Hepatic stellate cell (primary cell): ENCODE measurements around the gene CCDC138.

Source experiments
- DNase-seq: peaks from one replicate; pipeline ENCODE4 v3.0.0; 2011; ENCODE audit warnings: low spot score

The CCDC138 gene

DNA sequence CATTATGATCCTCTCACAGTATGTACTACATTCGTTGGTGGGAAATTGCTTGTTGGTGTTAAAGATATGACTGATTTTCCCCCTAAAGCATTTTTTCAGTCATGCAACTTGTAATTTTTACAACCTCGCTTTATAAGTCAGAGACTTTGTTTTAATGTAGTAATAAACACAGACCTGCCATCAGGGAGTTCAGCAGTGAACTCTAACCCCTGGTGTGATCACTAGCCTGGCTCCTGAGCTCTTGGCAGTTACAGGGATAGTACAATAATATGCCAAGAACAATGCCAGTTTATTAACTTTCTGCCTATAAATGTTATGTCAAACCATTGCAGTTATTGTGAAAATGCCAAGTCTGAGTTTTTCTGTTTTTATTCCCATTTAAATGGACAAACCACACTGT, 108.6 kb downstream of the CCDC138 start:
- no peak for DNase-seq

DNA sequence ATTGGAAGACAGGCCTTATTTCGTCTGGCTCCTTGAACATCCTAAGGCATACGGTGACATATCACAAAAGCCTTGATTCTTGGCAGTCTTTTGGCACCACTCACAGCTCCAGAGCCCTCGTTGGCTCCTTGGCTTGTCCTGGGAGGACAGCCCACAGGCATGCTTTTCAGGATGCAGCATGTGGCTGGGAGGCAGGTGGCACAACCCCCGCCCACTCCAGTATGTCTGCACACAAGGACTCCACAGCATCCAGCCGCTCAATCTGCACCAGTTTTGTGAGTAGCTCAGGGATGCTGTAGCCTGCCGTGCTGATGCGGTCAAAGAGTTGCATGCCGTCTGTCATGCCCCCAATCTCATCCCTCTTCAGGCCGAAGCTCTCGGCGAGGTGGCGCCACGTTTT, 110.2 kb downstream of the CCDC138 start:
- DNase-seq: no peak

DNA sequence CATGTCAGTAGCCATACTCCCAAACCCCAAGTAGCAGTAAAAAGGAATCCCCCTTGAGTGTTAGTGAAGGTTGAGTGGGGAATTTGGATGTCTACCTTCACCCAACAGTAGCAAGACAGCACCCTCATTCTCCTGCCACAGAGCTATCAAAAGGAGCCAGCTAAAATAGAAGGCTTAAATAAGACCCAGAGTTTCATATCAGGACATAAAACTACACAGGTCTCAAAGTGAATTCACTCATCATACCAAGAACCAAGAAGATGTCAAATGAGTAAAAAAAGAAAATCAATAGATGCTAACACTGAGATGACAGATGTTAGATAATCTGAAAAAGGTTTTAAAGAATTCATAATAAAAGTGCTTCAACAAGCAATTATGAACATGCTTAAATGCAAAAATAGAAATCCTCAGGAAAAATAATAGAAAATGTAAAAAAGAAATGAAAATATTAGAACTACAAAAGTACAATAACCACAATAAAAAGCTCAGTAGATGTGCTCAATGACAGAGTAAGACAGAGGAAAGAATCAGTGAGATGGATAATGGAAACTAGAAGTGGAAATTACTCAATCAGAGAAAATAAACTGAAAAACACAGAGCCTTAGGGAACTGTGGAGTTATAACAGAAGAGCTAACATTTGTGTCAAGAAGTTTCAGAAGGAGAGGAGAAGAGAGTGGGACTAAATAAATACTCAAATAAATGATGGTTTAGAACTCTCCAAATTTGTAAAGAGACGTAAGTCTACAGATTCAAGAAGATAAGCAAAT, 111.9 kb downstream of the CCDC138 start:
- no peak for DNase-seq

DNA sequence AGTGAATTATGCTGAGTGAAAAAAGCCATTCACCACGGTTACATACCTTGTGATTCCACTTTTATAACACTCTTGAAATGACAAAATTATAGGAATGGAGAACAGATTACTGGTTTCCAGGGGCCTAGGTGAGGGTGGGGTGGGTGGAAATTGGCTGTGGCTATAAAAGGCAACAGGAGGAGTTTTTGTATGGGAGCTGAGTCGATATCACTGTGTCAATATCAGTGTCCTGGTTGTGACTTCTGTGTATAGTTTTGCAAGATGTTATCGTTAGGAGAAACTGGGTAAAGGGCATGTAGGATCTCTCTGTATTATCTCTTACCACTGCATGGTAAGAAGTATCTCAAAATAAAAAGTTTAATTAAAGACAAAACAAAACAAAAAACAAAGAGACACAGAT, 118.1 kb downstream of the CCDC138 start:
- no peak for DNase-seq

DNA sequence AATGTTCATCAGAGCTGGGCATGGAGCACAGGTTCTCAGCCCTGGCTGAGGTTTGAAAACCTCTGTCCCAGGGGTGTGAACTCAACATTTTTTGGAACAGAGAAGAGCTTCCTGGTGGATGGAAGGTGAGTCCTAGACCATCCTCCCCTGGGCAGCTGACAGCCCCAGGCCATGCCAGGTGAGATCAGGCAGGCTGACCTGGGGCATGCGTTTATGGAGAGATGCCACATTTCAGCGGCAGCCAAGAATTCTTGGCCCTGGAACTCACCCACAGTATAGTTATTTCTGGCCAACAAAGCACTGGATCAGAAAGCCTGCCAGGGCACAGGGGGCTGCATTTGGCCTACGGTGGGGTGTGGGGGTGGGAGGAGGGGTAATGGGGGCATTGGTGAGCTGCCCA, 118.6 kb downstream of the CCDC138 start:
- DNase-seq: no peak

DNA sequence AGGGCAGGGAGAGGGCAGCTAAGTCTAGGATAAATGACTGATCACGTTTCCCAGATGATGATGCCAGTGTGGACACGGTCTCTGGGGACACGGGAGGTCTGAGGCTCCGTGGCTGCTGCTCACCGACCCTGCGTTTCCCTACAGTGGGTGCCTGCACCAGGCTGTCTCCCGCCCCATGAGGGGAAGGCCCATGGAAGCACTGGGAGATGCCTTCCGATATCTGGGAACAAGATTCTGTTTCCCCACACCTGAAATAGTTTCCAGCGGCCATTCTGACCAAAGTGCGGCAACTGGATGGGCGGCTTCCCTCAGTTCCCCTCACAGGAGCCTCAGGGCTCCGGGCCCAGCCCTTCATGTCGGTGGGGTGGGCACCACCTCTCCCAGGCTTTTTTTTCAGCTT, 119.3 kb downstream of the CCDC138 start:
- no peak for DNase-seq

DNA sequence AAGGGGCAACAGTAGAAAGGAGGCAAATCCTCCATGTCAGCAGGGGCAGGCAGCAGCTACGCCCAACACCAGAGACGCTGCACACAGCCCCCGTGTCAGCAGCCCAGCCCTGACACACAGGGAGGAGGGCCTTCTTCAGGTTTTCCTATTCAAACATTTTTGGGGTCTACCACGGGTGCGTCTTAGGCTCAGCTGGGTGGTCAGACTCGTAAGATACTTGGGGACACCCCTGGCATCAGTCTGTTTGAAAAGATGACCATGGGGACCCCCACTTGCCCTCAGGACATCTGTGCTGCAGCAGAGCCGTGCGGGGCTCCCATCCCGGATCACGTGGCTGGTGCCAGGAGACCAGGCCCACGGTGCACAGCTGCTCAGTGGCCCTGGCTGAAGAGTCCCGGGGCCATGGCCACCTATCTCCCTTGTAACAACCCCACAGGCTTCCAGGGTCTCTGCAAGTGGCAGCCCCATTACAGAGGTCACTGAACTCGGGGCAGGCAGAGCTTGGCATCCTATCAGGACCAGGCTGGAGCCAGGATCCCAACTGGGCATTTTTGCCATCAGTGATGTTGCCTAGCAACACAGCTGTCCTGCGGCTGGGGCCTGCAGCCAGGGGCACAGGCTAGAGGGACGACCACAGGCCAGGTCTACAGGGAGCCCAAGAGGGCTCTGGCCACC, 120.0 kb downstream of the CCDC138 start:
- DNase-seq: no peak

DNA sequence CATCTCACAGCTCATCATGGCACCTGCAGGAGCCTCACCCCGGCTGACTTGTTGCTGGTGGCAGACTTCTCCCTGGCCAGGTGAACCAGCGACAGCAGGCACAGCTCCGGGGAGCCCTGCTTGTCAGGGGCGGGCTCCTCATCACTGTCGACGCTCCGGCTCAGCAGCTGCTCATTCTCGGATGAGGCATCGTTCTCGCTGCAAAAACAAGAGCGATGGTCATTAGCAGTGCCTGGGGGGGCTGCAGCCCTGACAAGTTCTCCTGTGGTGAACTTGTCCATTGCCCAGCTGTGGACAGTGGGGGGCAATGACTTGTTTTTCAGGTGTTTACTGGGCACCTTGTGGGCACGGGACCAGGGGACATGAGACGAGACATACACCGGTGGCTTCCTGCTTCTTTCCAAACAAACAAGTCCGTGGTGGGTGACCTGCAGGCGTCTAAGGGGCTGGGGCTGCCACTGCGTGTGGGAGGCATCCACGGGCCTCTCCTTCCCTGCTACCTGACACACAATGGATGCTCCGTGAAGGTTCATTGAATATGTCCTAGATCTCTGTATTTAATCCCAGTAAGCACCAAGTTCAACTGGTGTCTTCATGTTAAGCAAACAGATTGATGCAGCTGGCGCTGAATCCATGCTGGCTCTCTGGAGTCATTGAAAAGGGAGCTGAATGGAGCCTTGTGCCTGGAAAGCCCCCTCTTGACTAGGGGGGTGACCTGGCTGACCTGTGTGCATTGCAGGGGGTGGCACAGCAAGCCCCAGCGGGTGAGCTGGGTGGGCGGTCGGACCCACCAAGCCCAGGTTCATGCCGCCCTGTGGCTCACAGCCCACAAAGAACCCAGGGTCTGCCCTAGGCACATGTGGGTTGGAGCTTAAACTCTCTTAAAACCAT, 121.5 kb downstream of the CCDC138 start:
- DNase-seq: no peak

DNA sequence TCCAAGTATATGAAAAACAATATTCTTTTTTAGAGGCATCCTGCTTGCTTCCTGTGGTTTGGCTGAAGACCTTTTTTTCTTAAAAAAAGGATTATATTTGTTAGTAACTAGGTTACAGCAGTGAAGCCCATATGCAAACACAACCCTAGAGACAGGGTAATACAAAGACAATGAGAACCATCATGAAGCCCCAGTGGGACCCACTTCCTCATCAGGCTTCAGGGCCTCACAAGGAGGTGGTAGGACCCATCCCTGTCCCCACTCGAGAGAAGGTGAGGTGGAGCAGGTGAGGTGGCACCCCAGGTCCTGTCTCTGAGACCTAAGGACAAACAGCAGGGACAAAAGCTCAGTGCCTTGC, 122.1 kb downstream of the CCDC138 start:
- DNase-seq: no peak

DNA sequence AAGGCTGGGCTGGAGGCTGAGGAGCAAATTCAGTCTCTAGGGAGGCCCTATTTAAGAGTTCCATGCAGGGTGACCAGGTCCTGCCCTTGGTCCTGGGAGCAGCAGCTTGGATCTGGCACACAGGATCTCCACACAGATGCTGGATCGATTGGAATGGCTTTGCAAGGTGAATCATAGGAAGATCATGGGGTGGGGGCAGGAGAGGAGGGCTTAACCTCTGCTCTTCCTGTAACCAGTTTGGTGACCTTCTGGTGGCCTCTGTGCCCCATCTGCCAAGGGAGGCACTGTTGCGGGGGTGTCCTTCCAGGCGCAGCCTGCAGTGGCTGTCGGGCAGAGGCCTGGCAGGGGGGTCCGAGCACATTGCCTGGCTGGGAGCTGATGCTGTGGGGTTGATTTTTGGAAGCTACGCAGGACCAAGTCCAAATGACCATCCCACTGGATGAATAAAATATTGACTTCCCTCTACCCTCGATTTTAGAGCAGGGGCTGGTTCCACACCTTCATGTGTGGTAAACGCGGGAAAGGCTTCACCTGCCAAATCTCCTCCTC, 122.8 kb downstream of the CCDC138 start:
- no peak for DNase-seq

DNA sequence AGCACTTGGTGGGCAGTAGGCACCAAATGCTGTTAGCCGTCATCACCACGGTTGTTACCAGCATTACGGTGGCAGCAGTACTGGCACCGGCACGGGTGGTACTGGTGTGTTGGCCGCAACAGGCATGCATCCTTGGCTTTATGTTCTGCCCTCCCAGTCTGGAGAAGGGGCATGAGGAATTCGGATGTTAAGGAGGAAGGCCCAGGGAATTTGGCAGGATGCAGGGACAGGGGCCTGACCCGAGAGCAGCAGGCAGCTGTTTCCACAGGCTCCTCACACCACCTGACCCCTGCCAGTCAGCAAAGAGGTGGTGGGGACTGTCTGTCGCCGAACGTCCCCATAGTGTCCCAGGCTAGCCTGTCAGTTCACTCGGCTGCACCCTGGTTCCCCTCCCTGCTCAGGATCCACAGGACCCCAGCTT, 123.5 kb downstream of the CCDC138 start:
- DNase-seq: no peak

DNA sequence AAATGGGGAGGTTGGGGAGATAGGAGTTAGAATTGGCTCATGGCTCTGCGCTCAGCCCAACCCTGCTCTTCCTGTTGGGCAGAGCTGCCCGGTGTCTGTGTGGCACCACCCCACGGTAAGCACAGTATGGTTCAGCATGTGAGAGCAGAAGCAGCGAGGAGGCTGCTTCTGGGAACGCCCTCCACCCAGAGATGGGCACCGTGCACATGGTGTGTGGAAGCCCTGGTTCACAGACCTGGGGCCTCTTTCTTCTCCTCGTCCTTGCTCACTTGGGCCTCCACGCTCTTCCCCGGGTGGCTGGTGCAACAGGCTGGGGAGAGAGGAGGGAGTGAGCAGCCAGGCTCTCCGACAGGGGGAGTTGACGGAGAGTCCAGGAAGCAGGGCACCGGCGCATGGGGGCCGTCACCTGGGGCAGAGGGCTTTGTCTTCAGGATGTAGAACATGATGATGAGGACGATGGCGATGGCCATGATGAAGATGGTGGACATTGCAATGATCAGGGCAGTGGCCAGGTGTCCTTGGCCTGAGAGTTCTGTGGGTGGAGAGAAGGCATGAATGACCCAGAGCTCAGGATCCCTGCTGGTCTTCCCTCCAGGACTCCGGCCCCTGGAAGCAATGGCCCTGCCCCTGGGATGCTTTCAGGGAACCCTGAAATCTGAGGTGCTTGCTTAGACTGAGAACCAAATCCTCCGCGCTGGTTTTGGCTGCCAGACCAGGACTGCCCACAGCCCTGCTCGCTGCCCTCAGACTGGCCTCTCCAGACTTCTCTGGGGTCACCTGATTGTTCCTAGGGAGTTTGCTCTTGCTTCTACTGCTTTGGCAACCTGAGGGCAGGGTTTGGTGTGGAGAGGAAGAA, 124.2 kb downstream of the CCDC138 start:
- DNase-seq: no peak

DNA sequence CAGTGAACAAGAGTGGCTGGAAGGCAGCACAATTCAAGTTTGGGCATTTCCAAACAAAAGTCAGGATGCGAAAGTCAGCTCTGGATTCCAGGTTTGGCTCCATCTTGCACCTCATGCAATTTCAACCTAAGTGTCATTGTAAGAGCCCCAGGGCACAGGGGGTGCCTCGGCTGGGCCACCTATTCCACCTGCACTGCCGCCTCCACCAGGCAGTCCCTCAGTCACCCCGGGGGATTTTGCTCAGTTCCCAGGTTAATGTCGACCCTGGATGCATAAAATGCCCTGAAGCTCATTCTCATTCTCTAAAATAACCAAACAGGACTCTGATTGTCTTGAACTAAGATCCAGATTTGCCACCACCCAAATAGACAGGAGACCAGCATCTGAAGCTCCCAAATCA, 124.8 kb downstream of the CCDC138 start:
- no peak for DNase-seq

DNA sequence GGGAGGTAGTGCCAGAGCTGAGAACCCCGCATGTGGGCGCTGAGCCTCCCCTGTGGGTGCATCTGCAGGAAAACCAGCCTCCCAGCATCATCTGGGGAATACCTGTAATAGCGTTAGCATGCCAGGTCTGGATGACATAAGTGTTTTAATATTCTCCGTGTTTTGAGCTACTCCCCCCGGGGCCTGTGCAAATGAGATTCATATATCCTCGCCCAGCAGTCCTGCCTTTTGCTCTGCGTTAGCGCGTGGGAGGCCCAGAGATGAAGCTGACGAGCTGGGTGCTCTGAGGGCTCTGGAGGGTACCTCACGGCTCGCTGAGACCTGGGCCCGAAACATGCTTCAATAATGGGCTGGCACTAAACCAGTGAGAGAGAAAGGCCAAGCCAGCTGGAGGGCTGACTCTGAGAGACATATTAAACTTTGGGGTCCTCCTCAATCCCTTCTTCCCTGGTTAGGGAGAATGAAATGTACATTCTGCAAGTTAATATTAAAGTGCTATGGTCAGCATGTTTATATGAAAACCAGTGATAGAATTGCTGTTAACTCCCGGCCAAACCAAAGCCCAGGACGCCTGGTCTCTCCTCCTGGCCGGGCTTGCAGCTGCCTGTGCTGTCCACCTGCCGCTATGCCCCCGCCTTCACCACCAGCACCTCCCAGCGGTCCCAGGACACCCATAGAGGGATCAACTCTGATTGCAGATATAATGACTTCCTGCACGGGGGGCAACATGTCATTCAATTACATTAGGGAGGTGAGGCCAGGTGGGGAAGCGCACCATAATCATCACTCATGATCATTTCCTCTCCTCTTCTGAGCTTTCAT, 125.4 kb downstream of the CCDC138 start:
- no peak for DNase-seq

DNA sequence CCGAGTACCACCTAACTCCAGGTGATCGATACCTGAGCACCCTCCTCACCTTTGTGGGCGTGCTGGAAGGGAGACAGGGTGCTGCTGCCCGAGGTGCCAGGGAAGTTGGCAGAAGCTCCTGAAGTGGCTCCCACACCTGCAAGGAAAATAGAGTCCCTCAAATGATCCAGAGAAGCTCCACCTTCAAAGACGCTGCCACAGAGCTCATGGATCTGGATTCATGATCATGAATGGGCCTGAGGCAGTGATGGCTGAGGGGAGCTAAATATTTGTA, 126.0 kb downstream of the CCDC138 start:
- no peak for DNase-seq

DNA sequence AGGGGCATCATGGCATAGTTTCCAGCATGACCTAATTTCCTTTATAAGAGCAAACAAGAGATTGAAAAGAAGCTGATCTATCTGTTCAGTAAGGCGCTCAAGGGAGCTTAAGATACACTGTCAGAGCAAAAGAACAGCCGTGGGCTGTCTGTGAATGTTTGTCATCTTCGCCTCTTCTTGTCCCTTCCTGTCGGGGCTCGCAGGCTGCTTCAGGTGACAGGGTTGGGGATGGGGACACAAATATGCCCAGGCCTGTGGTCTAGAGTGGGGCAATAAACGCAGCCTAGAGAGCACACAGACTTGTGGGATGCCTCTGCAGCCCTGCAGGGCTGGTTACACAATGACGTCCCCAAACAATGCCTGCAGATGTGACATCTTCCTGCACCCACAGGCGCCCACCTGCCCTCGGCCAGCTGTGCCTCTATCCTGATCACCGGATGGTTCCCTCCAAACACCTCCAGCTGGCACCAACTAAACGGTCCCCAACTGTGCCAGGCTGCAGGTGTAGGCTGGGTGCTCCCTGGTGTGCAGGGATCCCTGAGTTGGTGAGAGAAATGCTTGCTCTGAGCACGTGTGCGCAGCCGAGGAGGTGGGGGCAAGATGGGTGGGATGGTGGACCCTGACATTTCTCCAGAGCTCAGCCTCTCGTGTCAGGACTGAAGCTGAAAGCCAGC, 129.7 kb downstream of the CCDC138 start:
- DNase-seq: no peak

DNA sequence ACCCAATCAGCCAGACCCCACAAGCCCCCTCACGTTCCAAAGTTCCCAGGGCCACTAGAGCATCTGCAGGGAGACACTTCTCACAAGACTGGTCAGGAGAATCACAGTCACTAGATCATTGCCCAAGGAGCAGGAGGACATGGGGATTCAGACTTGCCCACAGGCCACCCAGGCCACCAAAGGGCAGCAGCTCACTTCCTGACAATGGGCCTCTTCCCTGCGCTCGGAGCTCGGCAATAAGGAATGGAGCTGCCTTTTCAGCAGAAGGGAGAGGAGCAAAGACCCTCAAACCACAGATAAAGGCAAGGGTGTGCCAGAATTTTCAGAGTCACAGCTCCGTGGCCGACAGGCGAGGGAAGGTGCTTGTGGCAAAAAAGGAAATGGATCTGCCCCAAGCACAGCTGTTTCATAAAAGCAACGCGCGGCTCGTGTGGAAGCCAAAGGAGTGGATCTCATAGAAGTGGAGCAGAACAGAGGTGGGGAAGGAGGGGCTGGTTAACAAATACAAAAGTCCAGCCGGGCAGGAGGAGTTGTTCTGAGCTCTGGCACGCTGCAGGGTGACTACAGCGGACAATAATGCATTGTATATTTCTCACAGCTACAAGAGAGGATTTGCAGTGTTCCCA, 130.3 kb downstream of the CCDC138 start:
- no peak for DNase-seq

DNA sequence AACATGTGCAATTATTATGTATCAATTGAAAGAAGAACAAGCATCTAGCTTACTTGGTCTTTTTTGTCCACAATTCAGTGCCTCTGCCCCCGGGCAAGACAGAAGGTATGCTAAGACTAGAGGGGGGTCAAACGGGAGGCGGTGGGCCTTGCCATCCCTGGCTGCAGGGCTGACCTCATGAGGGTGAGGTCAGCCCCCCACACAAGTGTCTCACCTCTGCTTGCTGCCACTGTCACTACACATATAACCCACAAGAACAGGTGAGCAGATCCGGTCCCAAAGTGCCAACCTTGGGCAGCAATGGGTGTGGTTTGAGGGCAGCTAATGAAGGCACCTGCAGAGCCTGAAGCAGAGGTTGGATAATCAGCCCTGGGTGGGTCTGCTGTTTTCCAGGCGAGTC, 131.0 kb downstream of the CCDC138 start:
- DNase-seq: no peak

DNA sequence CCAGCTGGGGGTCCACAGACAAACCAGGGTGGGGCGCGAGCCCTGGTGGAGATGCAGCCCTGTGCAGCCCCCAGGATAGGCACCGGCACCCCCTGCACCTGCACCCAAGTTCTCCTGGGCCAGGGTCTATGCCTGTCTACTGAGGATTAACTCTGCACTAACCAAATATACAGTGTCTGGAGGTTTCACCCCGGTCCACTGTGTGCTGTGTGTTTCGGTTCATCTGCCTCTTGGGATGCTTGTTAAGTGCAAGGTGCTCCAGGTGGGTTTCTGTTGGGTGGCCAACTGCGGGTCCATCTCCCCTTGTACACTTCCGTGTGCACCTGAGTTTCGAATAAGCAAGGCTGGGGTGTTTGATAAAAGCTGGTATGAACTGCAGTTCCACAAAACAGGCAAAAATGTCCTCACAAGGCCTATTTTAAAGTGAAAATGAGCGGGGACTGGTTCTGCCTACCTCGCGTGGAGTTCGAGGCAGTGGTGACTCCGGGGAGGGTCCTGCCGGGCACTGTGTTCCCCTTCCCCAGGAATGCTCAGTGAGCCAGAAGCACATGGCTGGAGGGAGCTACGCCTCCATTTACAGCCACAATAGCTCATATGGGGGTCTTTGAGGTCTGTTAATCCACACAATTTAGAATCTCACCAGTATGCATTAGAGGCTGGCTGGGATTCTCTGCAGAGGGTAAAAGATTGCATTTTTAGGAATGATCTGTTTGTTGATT, 131.7 kb downstream of the CCDC138 start:
- no peak for DNase-seq
